Gastroesophageal sphincter (tissue), 3 donors: Measurements from ENCODE around the gene TRAF2.
"Not testable (repeated sequence)": the region's sequence is repeated elsewhere in the genome, so short reads cannot be mapped to it uniquely, and the experiment has no call there.

Source experiments
- POLR2AphosphoS5 ChIP-seq: sonication (generic); formaldehyde crosslinking; IDR thresholded peaks from one replicate; pipeline ENCODE4 v1.6.1; 2017; ENCODE audit warnings: antibody characterized with exemption
- TF ChIP-seq, protein P1 (sequence below), 4 experiments: fragments of 200-600 bp in 2 of 4; fragments of 450-650 bp in 2 of 4; sonication (generic) in 1 of 4; IDR thresholded peaks; one replicate each; pipeline ENCODE4 v1.5.1; 2017 to 2019; ENCODE audit warnings: antibody characterized with exemption in 4 of 4, mild to moderate bottlenecking in 2 of 4, moderate library complexity in 2 of 4

DNA sequence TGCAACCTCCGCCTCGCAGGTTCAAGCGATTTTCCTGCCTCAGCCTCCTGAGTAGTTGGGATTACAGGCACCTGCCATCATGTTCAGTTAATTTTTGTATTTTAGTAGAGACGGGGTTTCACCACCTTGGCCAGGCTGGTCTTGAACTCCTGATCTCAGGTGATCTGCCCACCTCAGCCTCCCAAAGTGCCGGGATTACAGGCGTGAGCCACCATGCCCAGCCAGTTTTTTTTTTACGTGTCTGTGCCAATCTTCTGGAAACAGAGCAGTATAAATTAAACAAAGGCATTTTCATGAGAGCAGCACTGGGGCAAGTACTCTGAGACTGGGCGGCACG, 3.4 kb upstream of the TRAF2 start:
- TF ChIP-seq, protein P1, sequence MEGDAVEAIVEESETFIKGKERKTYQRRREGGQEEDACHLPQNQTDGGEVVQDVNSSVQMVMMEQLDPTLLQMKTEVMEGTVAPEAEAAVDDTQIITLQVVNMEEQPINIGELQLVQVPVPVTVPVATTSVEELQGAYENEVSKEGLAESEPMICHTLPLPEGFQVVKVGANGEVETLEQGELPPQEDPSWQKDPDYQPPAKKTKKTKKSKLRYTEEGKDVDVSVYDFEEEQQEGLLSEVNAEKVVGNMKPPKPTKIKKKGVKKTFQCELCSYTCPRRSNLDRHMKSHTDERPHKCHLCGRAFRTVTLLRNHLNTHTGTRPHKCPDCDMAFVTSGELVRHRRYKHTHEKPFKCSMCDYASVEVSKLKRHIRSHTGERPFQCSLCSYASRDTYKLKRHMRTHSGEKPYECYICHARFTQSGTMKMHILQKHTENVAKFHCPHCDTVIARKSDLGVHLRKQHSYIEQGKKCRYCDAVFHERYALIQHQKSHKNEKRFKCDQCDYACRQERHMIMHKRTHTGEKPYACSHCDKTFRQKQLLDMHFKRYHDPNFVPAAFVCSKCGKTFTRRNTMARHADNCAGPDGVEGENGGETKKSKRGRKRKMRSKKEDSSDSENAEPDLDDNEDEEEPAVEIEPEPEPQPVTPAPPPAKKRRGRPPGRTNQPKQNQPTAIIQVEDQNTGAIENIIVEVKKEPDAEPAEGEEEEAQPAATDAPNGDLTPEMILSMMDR (IDR thresholded peaks at IDR 0.05) = not testable (repeated sequence)
- not testable (repeated sequence) for TF ChIP-seq POLR2AphosphoS5
